Suppressor macrophage treated with lipopolysaccharide for 1 hour (primary cell): ENCODE results near the gene EPB41L3.
"Not testable (repeated sequence)": the region's sequence is repeated elsewhere in the genome, so short reads cannot be mapped to it uniquely, and the experiment has no call there.

ENCODE experiments used
- DNase-seq, 3 donors: peaks; one replicate each; pipeline ENCODE4 v3.0.0-alpha.2; 2020 to 2022

EPB41L3 gene

DNA sequence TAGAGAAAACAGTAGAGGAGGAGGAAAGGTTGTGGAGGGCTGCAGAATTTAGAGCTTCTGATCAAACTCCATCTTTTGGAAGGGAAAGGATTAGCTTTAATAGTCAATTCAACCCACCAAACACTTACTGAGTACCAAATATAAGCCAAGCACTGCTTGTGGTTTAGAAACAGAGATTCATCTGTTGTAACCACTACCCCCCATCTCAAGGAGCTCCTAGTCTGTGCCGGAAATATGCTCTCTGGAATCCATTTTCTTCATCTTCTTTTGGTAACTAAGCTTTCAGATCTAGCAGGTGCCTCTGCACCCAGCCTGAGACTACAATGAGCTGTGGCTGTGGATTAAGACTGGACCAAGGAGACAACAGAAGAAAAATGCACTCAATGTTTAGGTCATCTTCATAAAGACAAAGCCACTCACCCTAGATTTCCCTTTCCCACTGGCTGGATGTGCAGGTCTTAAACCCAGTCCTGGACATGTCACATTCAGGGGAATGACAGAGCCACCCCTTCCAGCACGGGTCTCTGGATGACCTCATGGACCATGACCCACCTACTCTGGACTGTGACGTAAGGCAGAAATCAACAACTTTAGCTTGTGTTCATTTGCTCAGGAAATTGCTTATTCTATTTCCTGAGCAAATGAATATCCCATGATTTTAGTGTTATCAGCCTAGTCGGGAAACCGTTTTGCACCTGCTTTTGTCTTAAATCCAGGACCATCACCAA lies 52.9 kb downstream of the EPB41L3 start:
- DNase-seq, result peak; percentile 22 to 37 (median 31)

GRCh38 chr18:5488844-5489243 lies 55.0 kb downstream of the EPB41L3 start:
- DNase-seq, result no peak

DNA sequence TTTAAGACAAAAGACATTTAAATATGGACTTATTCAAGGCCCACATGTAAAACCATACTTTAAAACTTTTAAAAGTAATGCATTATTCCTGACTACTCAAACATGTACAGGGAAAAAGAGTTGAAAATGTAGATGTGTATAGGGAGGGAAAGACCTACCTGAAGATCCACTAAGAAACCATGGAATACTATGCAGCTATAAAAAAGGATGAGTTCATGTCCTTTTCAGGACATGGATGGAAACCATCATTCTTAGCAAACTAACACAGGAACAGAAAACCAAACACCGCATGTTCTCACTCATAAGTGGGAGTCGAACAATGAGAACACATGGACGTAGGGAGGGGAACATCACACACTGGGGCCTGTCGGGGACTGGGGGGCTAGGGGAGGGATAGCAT lies 55.8 kb downstream of the EPB41L3 start:
- not testable (repeated sequence) for DNase-seq

- peak; percentile 16 to 62 (median 57) for DNase-seq
Measured at GRCh38 chr18:5484526-5484925, 59.3 kb downstream of the EPB41L3 start.

- DNase-seq, result no peak
Measured at GRCh38 chr18:5481621-5482020, 62.2 kb downstream of the EPB41L3 start.

DNA sequence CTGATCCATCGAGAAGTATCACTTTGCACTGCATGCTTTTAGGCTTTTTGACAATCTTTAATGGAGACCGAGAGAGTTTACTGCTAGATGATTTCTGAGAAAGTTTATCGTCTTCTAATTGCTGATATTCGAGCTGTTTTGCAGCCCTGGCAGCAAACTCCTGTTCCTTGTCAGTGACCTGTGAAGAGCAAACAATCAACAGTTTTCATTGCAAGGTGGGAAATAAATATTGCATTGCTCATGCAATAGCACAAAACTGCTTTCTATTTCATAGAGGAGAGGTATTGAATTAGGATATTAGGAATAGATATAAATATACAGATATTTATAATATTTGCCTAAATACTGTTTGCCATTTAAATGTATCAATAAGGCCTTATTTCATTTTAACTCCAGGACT lies 65.5 kb downstream of the EPB41L3 start:
- DNase-seq, result no peak

DNA sequence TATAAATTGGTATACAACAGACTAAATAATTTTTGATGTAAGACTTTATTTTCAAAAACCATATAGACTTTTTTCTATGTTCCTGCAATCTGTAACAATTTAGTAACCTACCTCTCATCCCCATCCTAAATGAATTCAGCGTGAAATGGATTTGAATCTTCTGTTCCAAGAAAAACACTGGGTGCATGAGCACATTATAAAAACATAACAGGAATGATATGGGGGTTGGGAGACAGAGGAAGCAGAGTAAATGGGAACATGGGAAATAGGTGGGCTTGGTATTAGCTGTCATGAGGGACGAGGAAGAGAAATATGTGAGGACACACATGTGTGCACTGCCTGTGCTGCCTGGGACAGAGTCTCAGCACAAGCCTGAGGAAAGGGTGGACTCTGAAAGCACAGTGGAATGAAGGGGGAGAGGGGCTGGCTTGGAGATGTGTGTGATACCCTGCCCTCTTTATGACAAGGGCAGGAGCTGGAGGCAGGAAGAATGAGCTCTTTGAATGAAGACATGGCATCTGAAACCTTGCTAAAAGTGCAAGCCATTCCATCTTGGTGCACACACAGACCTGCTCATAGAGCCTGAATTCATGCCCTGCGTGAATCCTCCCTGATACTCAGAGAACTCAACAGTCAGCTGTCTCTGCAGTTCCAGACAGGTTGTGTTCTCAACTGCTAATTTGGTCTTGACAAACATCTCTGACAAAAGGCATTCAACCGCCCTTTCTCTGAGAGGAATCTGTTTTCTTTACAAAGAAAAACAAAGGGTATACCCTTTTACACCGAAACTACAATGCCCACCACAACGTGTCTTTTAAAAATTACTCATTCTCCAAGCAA lies 66.6 kb downstream of the EPB41L3 start:
- no peak for DNase-seq

DNA sequence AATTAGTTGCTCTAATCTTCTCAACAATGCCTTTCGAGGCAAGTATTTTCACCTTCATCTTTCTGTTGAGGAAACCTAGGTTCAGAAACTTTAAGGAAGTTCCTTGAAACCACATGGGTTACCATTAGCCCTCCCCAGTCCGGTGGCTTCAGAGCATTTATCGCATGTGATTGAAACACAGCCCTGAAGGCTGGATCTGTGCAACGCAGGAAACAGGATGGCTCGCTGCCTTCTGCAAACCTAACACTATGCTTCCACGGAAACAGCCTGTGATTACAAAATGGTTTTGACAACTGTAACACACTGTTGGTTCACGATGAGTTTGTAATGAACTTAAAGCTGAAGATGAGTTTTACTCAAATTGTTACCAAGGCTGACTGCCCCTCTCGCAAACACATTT lies 68.5 kb downstream of the EPB41L3 start:
- DNase-seq, result peak; percentile 53 to 72 (median 65)

DNA sequence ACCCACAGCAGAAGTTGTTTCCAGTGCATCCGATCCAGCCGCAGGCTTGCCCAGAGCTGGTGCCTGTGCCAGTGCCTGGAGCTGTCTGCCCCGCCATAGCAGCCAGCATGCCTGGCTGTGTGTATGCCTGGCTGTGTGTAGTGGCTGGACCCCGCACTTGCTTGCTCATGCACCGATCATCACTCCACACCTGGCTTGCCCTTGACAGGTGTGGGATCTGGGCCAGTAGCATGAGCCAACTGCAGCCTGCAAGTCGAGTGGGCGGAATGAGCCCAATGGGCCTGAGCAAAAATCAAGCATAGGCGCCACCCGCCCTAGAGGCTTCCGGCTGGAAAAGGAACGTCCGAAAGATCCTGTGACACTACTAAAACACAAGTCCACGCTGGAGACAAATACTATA lies 74.5 kb downstream of the EPB41L3 start:
- DNase-seq, result no peak

GRCh38 chr18:5468394-5468793 lies 75.4 kb downstream of the EPB41L3 start:
- no peak for DNase-seq

- no peak for DNase-seq
Measured at GRCh38 chr18:5467671-5468070, 76.1 kb downstream of the EPB41L3 start.

DNA sequence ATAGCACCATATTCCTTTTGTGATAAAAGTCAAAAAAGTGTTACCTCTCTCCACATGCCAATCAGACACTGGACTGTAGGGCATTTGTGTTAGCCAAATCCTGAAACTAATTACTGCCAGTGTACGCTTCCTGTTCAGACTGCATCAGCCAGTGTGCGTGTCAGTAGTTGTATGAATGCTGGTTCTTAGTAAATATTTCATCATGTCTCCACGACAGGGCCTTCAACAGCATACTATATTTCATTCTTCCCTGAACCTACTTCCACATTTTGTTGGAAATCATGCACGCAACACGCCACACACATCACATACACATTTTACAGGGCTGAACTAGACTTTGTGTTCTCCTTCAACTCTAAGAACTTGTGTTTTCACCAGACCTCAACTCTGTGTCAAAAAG lies 77.5 kb downstream of the EPB41L3 start:
- DNase-seq, result peak; percentile 73 to 92 (median 88)

DNA sequence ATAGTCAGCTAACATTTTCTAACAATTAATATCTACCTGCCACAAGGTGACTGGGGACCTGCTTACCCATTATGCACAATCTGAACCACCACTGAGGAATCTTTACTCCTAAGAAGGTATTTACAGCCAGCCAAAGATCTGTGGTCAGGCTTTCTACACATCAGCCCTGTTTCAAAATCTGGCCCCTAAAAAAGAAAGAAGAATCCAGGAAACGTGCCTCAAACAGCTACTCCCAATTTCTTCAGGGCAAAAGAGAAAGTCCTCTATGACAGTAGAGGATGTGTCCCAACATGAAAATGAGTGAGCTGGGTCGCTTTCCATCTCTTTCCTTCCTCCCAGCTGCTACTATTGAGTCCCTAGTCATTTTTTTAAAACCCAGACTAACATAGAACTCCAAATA lies 79.5 kb downstream of the EPB41L3 start:
- DNase-seq, result peak; percentile 62 to 83 (median 74)

DNA sequence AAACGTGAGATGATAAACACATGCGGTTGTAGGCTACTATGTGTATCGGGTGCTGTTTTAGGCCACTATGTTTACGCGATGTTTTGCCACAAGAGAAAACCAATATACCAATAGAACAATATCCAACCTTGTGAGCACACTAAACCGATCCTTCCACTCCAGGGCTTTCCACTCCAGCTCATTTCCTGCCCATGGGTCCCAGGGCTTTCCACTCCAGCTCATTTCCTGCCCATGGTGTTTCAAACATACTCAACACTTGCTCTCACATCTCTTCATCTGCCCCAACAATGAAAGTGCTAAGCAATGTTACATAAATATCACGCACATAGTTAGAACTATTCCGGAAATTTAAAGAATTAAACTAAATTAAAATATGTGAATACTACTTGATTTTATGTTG lies 80.0 kb downstream of the EPB41L3 start:
- DNase-seq, result peak; percentile 77 to 87 (median 79)

DNA sequence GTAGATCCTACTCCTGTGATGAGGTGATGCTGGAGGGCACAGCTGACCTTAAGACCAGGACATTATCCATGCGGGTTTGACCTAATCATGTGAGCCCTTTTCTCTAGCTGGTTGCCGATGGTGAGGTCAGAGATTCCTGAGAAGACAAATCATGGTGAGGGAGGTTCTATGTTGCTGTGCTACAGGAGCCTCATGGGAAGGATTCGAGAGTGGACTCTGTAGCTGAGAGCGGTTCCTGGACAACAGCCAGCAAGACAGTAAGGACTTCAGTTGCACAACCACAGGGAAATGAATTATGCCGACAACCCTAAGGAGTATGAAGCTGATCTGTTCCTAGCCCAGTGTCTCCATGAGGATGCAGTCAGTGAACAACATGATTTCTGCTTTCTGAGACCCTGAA lies 80.4 kb downstream of the EPB41L3 start:
- DNase-seq, result peak; percentile 60 to 70 (median 61)

- DNase-seq, result peak; percentile 55 to 86 (median 85)
Measured at GRCh38 chr18:5462227-5462626, 81.6 kb downstream of the EPB41L3 start.

DNA sequence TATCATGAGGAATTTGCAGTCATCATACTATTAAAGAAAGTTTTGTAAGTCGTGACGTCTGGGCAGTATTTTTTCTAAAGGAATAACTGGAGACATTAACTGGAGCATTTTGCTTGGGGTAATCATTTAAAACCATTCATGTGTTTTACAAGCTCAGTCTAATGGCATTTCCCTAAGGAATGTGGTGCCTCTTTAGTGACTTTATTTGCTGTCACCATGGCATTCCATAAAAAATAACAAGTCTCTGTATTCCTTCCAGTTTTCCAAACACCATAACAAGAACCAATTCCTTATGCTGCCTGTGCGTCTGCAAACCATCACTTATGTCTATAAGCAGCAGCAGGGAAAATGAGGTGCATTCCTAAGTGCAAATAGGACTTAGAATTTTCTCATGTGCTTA lies 82.8 kb downstream of the EPB41L3 start:
- DNase-seq, result no peak

GRCh38 chr18:5457462-5457957 lies 86.3 kb downstream of the EPB41L3 start:
- DNase-seq, result no peak

GRCh38 chr18:5456577-5457461 lies 87.0 kb downstream of the EPB41L3 start:
- DNase-seq, result peak; percentile 37 to 55 (median 54)

GRCh38 chr18:5455674-5456073 lies 88.1 kb downstream of the EPB41L3 start:
- DNase-seq, result peak; percentile 59 to 96 (median 90)

- peak in 1 of 3 donors; percentile 17 for DNase-seq
Measured at GRCh38 chr18:5452943-5453443, 90.8 kb downstream of the EPB41L3 start.

GRCh38 chr18:5451871-5452270 lies 91.9 kb downstream of the EPB41L3 start:
- no peak for DNase-seq

- peak; percentile 60 to 86 (median 61) for DNase-seq
Measured at GRCh38 chr18:5451150-5451549, 92.6 kb downstream of the EPB41L3 start.
